Activated CD4-positive, alpha-beta T cell treated with anti-CD3 and anti-CD28 coated beads for 4 hours (primary cell): ENCODE data around the gene CEP192.
"Not testable (repeated sequence)": the region's sequence is repeated elsewhere in the genome, so short reads cannot be mapped to it uniquely, and the experiment has no call there.

ENCODE experiments used
- DNase-seq, 2 donors: peaks; one replicate each; pipeline ENCODE4 v3.0.0-alpha.2; 2020

The CEP192 gene

GRCh38 chr18:13036622-13037320, 45.6 kb downstream of the CEP192 start:
- no peak for DNase-seq

DNA sequence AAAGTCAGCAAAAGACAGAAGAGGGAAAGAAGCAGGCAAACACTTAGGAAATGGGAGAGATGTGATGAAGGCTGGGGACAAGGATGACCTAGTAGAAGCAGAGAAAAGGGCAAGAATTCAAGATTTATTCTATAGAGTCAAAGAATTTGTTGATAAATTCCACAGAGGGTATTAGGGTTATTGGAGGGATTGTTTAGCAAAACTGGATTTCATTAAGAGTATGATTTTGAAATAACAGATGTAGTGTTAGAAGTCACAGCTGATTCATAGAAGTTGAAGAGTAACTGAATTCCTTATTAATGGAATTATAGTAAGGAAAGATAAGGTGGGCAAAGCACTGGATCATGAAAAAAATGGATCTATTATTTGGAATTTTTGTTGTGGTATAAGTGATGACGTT, 48.6 kb downstream of the CEP192 start:
- DNase-seq = no peak

- no peak for DNase-seq
These were observed 51.9 kb downstream of the CEP192 start for GRCh38 chr18:13043066-13043465.

DNA sequence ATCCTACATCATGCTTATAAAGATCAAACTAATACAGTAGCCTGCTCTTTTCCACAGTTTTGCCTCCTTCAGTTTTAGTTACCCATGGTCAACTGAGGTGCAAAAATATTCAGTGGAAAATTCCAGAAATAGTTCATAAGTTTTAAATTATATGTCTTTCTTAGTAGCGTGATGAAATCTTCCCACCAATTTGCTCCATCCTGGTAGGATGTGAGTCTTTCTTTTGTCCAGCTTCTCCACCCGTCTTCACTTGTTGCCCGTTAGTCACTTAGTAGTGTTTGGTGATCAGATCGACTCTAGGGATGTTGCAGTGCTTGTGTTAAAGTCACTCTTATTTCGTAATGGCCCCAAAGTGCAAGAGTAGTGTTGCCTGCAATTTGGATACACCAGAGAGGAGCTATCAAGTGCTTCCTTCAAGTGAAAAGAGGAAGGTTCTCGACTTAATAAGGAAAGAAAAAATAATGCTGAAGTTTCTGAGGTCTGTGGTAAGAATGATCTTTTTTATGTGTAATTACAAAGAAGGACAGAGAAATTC, 57.0 kb downstream of the CEP192 start:
- no peak for DNase-seq

DNA sequence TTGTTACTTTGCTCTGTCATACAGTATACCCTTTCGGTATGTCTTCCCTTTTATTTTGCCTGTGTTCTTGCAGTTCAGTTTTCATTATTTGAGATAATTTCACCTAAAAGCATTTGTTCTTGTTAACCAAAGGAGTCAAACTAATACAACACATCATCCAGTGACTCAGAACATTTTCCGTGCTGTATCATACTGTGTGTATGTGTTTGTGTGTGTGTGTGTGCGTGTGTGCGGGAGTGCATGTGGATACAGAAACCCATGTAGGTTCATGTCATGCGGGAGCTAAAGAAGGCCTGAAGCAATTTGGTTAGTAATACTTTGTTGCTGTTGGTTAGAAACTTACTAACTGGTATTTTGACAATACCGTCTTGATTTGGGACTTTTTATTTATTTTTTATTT, 60.0 kb downstream of the CEP192 start:
- no peak for DNase-seq

DNA sequence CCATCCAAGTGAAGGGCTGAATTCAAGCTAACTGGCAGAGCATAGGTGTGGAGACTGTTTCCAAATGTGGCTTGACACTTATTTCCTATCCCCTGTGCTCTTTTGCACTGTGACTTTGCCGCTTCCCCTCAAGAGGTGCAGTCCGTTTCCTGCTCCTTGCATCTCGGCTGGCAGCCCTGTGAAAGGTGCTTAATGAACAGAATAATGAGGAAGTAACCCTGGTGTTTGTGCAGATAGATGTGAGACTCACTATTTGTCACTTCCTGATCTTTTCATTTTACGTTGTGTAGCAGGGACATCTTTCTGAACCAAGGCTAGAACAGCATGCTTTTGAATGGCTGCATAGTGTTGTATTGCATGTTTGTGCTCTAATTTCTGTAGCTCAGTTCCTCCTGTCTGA, 60.8 kb downstream of the CEP192 start:
- no peak for DNase-seq

DNA sequence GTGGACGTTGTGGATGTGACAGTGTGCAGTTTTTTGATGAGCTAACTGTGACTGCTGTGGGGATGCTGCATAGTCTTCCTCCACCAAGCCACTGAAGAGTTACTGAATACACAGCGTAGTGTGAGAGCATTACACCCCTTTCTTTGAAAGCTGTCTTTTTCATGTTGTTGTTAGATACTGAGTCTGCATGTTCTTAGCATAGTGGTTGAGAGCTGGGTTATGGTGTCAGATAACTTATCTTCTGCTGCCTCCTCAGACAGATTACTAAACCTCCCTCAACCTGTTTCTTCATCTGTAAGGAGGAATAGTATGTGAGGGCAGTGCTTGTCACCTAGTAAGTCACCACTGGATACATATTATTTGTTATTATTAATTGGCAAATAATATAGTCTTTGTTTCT, 63.2 kb downstream of the CEP192 start:
- DNase-seq = no peak

DNA sequence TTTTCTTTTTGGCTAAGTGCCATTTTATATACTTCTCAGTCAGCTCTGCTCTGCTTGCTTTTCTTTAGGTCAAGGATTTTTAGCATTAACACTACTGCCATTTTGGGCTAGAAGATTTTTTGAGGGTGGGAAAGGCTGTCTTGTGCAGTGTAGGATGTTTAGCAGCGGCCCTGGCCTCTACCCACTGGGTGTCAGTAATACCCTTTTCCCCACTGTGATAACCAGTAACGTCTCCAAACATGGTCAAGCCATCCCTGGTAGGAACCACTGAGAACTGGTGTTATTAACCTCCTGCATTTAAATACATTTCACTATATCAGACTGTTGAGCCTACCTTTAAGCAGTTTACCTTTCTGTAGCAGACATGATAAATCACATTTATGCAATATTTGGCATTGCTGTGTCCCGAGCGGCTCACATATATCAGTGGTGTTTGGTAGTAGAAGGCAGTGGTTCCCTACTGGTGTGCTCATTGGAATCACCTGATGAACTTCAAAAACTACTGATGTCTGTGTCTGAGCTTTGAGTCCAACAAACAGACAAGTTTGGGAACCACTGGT, 70.5 kb downstream of the CEP192 start:
- no peak for DNase-seq

GRCh38 chr18:13067124-13067523, 76.0 kb downstream of the CEP192 start:
- peak in 1 of 2 donors; percentile 14 for DNase-seq

DNA sequence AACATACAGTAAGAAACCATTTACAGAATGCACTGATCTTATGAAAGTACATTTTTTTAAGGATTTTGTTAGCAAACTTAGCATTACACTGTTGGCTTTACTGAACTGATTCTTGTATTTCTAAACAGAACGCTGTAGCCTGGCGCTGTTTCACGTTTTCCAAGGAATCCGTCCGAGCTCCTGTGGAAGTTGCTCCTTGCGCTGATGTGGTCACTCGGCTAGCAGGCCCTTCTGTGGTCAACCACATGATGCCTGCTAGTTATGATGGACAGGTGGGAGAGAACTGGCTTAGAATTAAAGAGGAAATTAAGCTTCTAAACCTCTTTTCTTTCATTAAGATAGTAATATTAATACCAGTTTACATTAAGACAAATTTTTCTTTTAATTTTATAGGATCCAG, 76.8 kb downstream of the CEP192 start:
- no peak for DNase-seq

- no peak for DNase-seq
These were observed 79.3 kb downstream of the CEP192 start for GRCh38 chr18:13070460-13070859.

DNA sequence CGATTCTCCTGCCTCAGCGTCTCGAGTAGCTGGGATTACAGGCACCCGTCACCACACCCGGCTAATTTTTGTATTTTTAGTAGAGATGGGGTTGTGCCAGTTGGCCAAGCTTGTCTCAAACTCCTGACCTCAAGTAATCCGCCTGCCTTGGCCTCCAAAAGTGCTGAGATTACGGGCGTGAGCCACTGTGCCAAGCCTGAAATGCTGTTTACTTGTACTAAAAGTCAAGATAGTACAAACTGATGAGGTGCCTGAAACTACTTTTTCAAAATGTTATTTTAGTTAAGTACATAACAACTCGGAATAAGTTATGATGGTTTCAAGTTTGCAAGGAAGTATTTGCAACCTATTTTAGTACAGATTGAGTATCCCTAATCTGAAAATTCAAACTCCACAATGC, 85.7 kb downstream of the CEP192 start:
- DNase-seq = no peak

DNA sequence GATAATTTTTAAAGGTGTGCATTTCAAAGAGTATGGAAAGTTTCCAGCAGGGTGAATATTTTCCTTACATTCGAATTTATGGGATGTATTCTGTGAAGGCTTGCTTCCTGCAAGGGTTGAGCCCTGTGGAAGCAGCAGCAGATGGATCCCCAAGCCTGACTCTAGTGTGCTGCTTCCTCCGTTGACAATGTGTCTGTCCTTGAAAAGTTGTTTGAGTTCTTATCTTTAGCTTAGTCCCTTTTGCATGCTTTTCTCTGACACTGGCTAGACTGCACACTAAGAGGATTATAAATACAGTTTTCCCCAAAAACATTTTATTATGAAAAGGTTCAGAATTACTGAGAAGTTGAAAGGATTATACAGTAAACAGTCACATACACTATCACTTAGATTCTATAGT, 86.3 kb downstream of the CEP192 start:
- DNase-seq = no peak

- not testable (repeated sequence) for DNase-seq
These were observed 86.9 kb downstream of the CEP192 start for GRCh38 chr18:13078065-13078464.

DNA sequence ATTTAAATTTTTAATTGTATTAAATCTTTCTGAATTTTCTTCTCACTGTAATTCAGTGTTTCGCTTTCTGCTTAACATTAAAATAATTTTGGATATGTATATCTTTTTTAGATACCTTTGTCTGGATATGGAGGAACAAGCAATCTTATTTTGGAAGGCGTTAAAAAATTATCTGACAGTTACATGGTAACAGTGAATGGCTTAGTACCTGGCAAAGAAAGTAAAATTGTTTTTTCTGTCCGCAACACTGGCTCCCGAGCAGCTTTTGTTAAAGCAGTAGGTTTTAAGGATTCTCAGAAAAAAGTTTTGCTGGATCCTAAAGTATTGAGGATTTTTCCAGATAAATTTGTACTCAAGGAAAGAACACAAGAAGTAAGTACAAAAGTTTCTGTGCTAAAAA, 95.7 kb downstream of the CEP192 start:
- no peak for DNase-seq

GRCh38 chr18:13095466-13095865, 104.3 kb downstream of the CEP192 start:
- no peak for DNase-seq

GRCh38 chr18:13096232-13096631, 105.1 kb downstream of the CEP192 start:
- DNase-seq = no peak

DNA sequence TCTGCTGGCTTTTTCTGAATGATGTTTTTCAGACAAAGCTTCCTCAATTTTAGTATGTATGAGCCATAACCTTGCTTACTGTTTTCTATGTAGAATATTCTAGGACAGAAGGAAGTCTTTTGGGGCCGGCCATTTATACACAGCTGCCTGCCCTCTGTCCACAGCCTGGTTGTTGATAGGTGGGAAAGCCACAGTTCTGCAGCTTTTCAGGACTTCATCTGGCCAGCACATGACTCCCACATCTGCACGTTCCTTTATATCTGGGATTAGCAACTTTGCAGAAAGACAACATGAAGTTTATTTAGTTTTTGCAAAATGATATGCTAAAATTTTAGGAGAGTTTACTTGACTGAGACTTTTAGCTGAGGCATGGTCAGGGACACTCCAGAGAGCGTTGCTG, 105.6 kb downstream of the CEP192 start:
- no peak for DNase-seq

GRCh38 chr18:13098104-13098503, 106.9 kb downstream of the CEP192 start:
- not testable (repeated sequence) for DNase-seq

GRCh38 chr18:13099113-13099512, 108.0 kb downstream of the CEP192 start:
- DNase-seq = no peak

DNA sequence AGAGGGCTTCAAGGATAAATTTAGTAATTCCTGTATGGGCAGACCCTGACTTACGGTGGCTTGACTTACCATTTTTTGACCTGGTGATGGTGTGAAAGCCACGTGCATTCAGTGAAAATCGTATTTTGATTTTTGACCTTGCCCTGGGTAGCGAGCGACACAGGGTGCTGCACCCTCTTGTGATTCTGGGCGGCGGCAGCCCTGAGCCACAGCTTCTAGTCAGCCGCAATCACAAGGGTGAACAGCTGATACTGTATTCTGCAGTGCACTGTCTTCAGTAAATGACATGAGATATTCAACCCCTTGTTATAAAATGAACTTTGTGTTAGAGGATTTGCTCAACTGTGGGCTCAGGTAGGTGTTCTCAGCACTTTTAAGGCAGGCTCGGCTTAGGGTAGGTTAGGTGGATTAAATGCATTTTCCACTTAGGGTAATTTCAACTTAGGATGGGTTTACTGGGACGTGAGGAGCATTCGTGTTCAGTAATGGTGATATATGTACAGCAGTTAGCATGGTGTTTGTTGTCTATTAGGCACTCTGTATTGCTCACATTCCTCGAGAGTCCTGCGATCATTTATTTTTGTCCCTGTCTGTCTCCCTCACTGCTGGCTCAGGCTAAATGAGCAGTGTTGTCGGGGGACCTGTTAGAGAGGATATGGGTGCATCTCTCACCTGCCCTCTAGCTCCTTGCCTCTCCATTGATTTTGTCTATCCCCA, 109.9 kb downstream of the CEP192 start:
- no peak for DNase-seq

DNA sequence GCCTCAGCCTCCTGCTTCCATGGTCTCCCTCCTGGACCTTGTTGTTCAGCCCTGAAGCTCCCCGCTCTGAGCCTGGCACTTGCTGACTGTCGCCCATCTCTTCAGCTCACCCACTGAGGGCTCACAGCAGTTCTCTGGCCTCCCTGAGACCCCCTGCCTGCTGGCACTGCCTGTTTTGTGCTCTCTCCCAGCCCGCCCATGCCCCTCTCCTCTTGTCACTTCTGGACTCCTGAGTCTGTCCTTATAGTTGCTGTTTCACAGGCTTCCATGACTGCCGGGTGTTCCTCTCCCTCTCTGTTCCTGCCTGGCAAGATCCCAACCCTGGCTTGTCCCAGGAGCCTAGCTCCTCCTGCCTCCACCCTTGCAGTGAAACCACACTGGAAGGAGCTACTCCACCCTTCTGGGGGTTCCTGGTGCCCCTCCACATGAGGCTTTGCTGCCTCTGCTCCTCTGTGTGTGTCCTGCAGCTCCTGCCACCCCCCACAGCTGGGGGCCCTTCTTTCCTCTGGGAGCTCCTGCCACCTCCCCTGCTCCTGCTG, 110.6 kb downstream of the CEP192 start:
- DNase-seq = no peak

DNA sequence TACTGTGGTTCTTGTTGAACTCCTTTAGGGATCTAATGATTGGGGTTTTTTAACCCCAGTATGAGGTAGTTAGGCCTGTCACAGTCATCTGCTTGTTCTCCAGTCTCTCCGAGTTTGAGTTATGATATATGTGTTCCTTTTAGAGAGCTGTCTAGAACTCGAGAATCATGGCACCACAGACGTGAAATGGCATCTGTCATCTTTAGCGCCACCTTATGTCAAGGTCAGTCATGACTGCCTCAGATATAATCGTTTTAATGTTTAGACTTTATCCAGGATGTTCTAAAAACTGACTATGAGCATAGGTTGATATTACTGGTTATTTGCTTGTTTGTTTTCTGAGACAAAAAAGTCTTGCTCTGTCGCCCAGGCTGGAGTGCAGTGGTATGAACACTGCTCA, 112.2 kb downstream of the CEP192 start:
- DNase-seq = no peak

- DNase-seq = no peak
These were observed 113.9 kb downstream of the CEP192 start for GRCh38 chr18:13105059-13105458.
